Hematopoietic multipotent progenitor cell treated with erythropoietin and hydrocortisone succinate and interleukin-3 and kit ligand, for 4 days (in vitro differentiated cells): ENCODE results near the gene PIN1.
A peak's percentile ranks its signal among the peaks of the same experiment; 100 is the strongest.

Experiments
- DNase-seq: peaks from one replicate; pipeline ENCODE4 v3.0.0-alpha.2; 2015

The PIN1 gene

GRCh38 chr19:9857076-9857721 lies 22.1 kb downstream of the PIN1 start:
- DNase-seq, result no peak

- DNase-seq, result peak; percentile 70
Observed at GRCh38 chr19:9857920-9858746, 23.0 kb downstream of the PIN1 start.

GRCh38 chr19:9858766-9859165 lies 23.6 kb downstream of the PIN1 start:
- no peak for DNase-seq

GRCh38 chr19:9860407-9860806 lies 25.3 kb downstream of the PIN1 start:
- no peak for DNase-seq

GRCh38 chr19:9861503-9861902 lies 26.4 kb downstream of the PIN1 start:
- DNase-seq, result no peak

GRCh38 chr19:9862938-9863337 lies 27.8 kb downstream of the PIN1 start:
- no peak for DNase-seq

GRCh38 chr19:9863759-9864158 lies 28.6 kb downstream of the PIN1 start:
- DNase-seq, result no peak

GRCh38 chr19:9865732-9866501 lies 30.8 kb downstream of the PIN1 start:
- DNase-seq, result no peak

- no peak for DNase-seq
Observed at GRCh38 chr19:9868983-9869617, 34.0 kb downstream of the PIN1 start.

GRCh38 chr19:9871626-9872338 lies 36.7 kb downstream of the PIN1 start:
- no peak for DNase-seq

GRCh38 chr19:9872618-9873242 lies 37.6 kb downstream of the PIN1 start:
- DNase-seq, result no peak

GRCh38 chr19:9875031-9875627 lies 40.0 kb downstream of the PIN1 start:
- no peak for DNase-seq

- no peak for DNase-seq
Observed at GRCh38 chr19:9875796-9876195, 40.7 kb downstream of the PIN1 start.

GRCh38 chr19:9877780-9878510 lies 42.8 kb downstream of the PIN1 start:
- no peak for DNase-seq

- DNase-seq, result peak; percentile 47
Observed at GRCh38 chr19:9878511-9879196, 43.5 kb downstream of the PIN1 start.

- DNase-seq, result no peak
Observed at GRCh38 chr19:9881720-9882119, 46.6 kb downstream of the PIN1 start.

- no peak for DNase-seq
Observed at GRCh38 chr19:9883231-9883758, 48.2 kb downstream of the PIN1 start.

GRCh38 chr19:9883764-9884163 lies 48.6 kb downstream of the PIN1 start:
- DNase-seq, result no peak

- no peak for DNase-seq
Observed at GRCh38 chr19:9885077-9885552, 50.0 kb downstream of the PIN1 start.
